GM20000 (cell line): Measurements from ENCODE around the gene SLC35F3.
A peak's percentile ranks its signal among the peaks of the same experiment; 100 is the strongest.
"Not testable (repeated sequence)": the region's sequence is repeated elsewhere in the genome, so short reads cannot be mapped to it uniquely, and the experiment has no call there.

ENCODE experiments used
- DNase-seq: peaks from one replicate; pipeline ENCODE4 v3.0.0; 2012; ENCODE audit warnings: low spot score
- CTCF ChIP-seq: IDR thresholded peaks from 2 replicates; pipeline ENCODE4 v1.5.1; 2012; ENCODE audit warnings: mild to moderate bottlenecking, control low read depth; ENCODE audit errors: extremely low read depth, missing control alignments

SLC35F3 gene

GRCh38 chr1:234239936-234240335 lies 335.5 kb downstream of the SLC35F3 start:
- no peak for DNase-seq
- no peak for TF ChIP-seq CTCF

GRCh38 chr1:234240680-234241079 lies 336.2 kb downstream of the SLC35F3 start:
- TF ChIP-seq CTCF = no peak
- no peak for DNase-seq

GRCh38 chr1:234241941-234242490 lies 337.5 kb downstream of the SLC35F3 start:
- no peak for DNase-seq
- TF ChIP-seq CTCF = no peak

- TF ChIP-seq CTCF = no peak
- no peak for DNase-seq
Measured at GRCh38 chr1:234243521-234244260, 339.2 kb downstream of the SLC35F3 start.

- TF ChIP-seq CTCF = no peak
- DNase-seq = peak; percentile 57
Measured at GRCh38 chr1:234244482-234244881, 340.0 kb downstream of the SLC35F3 start.

- TF ChIP-seq CTCF = no peak
- DNase-seq = peak; percentile 56
Measured at GRCh38 chr1:234246638-234247116, 342.2 kb downstream of the SLC35F3 start.

- DNase-seq = not testable (repeated sequence)
Measured at GRCh38 chr1:234247746-234248145, 343.3 kb downstream of the SLC35F3 start.

GRCh38 chr1:234250747-234251146 lies 346.3 kb downstream of the SLC35F3 start:
- DNase-seq = no peak
- TF ChIP-seq CTCF = no peak
